ENCODE data around the gene LRRC4. TPM values are rescaled to one million over a fixed set of nuclear protein-coding genes. Genes with fewer than 3 reads are reported as not detected.

Gene LRRC4
- total RNA-seq, 1 donor from 2014 or later, result 67.5 TPM

GRCh38 chr7:128030263-128030653, 979 bp downstream of the LRRC4 start:
- H3K9me3 Mint-ChIP-seq, result no peaks in the 10 kb centered on the region
- H3K4me1 Mint-ChIP-seq, result peaks cover 54% of the 10 kb centered on the region
- H3K27me3 Mint-ChIP-seq (ENCODE audit: low read depth), result no peaks in the 10 kb centered on the region
- no peak overlapping the region for H3K27ac Mint-ChIP-seq (ENCODE audit: unreplicated experiment)
- peak overlapping the region; percentile 94 for H3K4me3 Mint-ChIP-seq
- TF ChIP-seq CTCF (conservative IDR thresholded peaks at IDR 0.05), result no peak
- DNase-seq (ENCODE audit: low read depth, low spot score), result no peak
- H3K36me3 Mint-ChIP-seq (ENCODE audit: low read depth), result peaks cover 12% of the 10 kb centered on the region

GRCh38 chr7:128029405-128029995, 1.7 kb downstream of the LRRC4 start:
- DNase-seq (ENCODE audit: low read depth, low spot score), result no peak
- Mint-ChIP-seq H3K27me3 (ENCODE audit: low read depth) (no peaks in the 10 kb centered on the region), H3K36me3 (ENCODE audit: low read depth) (peaks cover 12% of the 10 kb centered on the region), H3K27ac (ENCODE audit: unreplicated experiment) (peak overlapping the region; percentile 71), H3K4me3 (peak overlapping the region; percentile 94), H3K9me3 (no peaks in the 10 kb centered on the region), H3K4me1 (peaks cover 59% of the 10 kb centered on the region)
- no peak for TF ChIP-seq CTCF (conservative IDR thresholded peaks at IDR 0.05)

GRCh38 chr7:128027485-128027980, 3.7 kb downstream of the LRRC4 start:
- DNase-seq (ENCODE audit: low read depth, low spot score), result no peak
- Mint-ChIP-seq H3K27ac (ENCODE audit: unreplicated experiment) (peak overlapping the region; percentile 58), H3K4me3 (peak overlapping the region; percentile 94), H3K4me1 (peaks cover 62% of the 10 kb centered on the region), H3K27me3 (ENCODE audit: low read depth) (no peaks in the 10 kb centered on the region), H3K36me3 (ENCODE audit: low read depth) (peaks cover 12% of the 10 kb centered on the region), H3K9me3 (no peaks in the 10 kb centered on the region)
- TF ChIP-seq CTCF (conservative IDR thresholded peaks at IDR 0.05), result no peak

- peaks cover 14% of the 10 kb centered on the region for H3K36me3 Mint-ChIP-seq (ENCODE audit: low read depth)
- peaks cover 67% of the 10 kb centered on the region for H3K4me1 Mint-ChIP-seq
- H3K27me3 Mint-ChIP-seq (ENCODE audit: low read depth), result no peaks in the 10 kb centered on the region
- H3K27ac Mint-ChIP-seq (ENCODE audit: unreplicated experiment), result no peak overlapping the region
- TF ChIP-seq CTCF (conservative IDR thresholded peaks at IDR 0.05), result no peak
- H3K9me3 Mint-ChIP-seq, result no peaks in the 10 kb centered on the region
- H3K4me3 Mint-ChIP-seq, result peak overlapping the region; percentile 36
- DNase-seq (ENCODE audit: low read depth, low spot score), result no peak
These were observed 4.7 kb downstream of the LRRC4 start for GRCh38 chr7:128026551-128026950.

GRCh38 chr7:128025819-128026218, 5.4 kb downstream of the LRRC4 start:
- Mint-ChIP-seq H3K36me3 (ENCODE audit: low read depth) (peaks cover 19% of the 10 kb centered on the region), H3K27me3 (ENCODE audit: low read depth) (no peaks in the 10 kb centered on the region), H3K4me3 (peak overlapping the region; percentile 36), H3K4me1 (peaks cover 74% of the 10 kb centered on the region), H3K27ac (ENCODE audit: unreplicated experiment) (no peak overlapping the region), H3K9me3 (no peaks in the 10 kb centered on the region)
- no peak for DNase-seq (ENCODE audit: low read depth, low spot score)
- TF ChIP-seq CTCF (conservative IDR thresholded peaks at IDR 0.05), result no peak
